Measurements from ENCODE around the gene RARRES2. TPM values are rescaled to one million over a fixed set of nuclear protein-coding genes. Genes with fewer than 3 reads are reported as not detected.
A peak's percentile ranks its signal among the peaks of the same experiment; 100 is the strongest.

Gene RARRES2
- total and polyA plus RNA-seq, 2 of the 13 experiments (the other 11 are each of a cell fraction or from before 2014, with no cell fraction given): 134 to 172 TPM

DNA sequence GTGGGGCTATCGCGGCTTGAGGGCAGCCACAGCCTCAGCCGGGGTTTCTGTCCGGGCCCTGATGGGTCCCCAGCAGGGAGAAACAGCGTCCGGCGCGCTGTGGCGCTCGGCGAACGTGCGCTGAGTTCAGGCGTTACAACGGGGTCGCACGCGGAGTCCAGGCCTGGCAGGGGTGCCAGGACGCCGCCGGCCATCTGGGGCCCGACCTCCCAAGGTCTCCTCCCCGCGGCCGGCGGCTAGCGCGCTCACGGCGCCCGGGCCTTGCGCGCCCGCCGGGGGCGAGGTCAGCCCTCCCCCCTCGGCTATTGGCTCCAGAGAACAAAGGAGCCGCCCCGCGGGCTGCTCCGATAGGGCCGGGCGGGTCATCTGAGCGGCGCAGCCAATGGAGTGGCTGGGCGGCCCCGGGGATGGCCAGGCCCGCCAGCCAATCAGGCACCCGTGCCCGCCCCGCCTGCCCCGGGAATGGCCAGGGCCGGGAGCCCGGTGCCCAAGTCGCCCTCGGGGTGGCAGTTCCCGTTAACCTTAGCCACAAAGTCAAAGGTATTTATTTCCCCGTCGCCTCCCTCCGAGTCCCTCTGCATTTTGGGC, 37.5 kb upstream of the RARRES2 start, which contains the start of gene ZNF775 (continued):
- TF ChIP-seq, protein P1, sequence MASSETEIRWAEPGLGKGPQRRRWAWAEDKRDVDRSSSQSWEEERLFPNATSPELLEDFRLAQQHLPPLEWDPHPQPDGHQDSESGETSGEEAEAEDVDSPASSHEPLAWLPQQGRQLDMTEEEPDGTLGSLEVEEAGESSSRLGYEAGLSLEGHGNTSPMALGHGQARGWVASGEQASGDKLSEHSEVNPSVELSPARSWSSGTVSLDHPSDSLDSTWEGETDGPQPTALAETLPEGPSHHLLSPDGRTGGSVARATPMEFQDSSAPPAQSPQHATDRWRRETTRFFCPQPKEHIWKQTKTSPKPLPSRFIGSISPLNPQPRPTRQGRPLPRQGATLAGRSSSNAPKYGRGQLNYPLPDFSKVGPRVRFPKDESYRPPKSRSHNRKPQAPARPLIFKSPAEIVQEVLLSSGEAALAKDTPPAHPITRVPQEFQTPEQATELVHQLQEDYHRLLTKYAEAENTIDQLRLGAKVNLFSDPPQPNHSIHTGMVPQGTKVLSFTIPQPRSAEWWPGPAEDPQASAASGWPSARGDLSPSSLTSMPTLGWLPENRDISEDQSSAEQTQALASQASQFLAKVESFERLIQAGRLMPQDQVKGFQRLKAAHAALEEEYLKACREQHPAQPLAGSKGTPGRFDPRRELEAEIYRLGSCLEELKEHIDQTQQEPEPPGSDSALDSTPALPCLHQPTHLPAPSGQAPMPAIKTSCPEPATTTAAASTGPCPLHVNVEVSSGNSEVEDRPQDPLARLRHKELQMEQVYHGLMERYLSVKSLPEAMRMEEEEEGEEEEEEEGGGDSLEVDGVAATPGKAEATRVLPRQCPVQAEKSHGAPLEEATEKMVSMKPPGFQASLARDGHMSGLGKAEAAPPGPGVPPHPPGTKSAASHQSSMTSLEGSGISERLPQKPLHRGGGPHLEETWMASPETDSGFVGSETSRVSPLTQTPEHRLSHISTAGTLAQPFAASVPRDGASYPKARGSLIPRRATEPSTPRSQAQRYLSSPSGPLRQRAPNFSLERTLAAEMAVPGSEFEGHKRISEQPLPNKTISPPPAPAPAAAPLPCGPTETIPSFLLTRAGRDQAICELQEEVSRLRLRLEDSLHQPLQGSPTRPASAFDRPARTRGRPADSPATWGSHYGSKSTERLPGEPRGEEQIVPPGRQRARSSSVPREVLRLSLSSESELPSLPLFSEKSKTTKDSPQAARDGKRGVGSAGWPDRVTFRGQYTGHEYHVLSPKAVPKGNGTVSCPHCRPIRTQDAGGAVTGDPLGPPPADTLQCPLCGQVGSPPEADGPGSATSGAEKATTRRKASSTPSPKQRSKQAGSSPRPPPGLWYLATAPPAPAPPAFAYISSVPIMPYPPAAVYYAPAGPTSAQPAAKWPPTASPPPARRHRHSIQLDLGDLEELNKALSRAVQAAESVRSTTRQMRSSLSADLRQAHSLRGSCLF (CRISPR knock-in tag; IDR thresholded peaks at IDR 0.05; ENCODE audit: borderline replicate concordance): no peak
- TF ChIP-seq BCL6 (CRISPR knock-in tag; IDR thresholded peaks at IDR 0.05): peak; percentile 26; the same call in 1 of the 2 replicates
- TF ChIP-seq, protein P2, sequence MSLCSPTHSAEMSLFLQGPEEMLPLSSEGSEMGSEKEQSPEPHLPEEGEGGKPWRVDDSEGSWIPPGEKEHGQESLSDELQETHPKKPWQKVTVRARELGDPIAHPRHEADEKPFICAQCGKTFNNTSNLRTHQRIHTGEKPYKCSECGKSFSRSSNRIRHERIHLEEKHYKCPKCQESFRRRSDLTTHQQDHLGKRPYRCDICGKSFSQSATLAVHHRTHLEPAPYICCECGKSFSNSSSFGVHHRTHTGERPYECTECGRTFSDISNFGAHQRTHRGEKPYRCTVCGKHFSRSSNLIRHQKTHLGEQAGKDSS (CRISPR knock-in tag; IDR thresholded peaks at IDR 0.05; ENCODE audit: borderline replicate concordance, low read depth): no peak
- no peak for TF ChIP-seq PCBP2 (optimal IDR thresholded peaks at IDR 0.05; ENCODE audit: low read depth, low read length, poor library complexity, severe bottlenecking)
- no peak for TF ChIP-seq SP1 (IDR thresholded peaks at IDR 0.05)
- TF ChIP-seq SP1 (CRISPR knock-in tag; IDR thresholded peaks at IDR 0.05): peak; percentile 44; the same call in 1 of the 2 replicates
- TF ChIP-seq SNAPC2 (CRISPR knock-in tag; IDR thresholded peaks at IDR 0.05): no peak
- TF ChIP-seq, protein P3, sequence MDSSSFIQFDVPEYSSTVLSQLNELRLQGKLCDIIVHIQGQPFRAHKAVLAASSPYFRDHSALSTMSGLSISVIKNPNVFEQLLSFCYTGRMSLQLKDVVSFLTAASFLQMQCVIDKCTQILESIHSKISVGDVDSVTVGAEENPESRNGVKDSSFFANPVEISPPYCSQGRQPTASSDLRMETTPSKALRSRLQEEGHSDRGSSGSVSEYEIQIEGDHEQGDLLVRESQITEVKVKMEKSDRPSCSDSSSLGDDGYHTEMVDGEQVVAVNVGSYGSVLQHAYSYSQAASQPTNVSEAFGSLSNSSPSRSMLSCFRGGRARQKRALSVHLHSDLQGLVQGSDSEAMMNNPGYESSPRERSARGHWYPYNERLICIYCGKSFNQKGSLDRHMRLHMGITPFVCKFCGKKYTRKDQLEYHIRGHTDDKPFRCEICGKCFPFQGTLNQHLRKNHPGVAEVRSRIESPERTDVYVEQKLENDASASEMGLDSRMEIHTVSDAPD (CRISPR knock-in tag; IDR thresholded peaks at IDR 0.05): no peak
- no peak for TF ChIP-seq ZNF460 (CRISPR knock-in tag; IDR thresholded peaks at IDR 0.05; ENCODE audit: borderline replicate concordance)
- TF ChIP-seq, protein P4, sequence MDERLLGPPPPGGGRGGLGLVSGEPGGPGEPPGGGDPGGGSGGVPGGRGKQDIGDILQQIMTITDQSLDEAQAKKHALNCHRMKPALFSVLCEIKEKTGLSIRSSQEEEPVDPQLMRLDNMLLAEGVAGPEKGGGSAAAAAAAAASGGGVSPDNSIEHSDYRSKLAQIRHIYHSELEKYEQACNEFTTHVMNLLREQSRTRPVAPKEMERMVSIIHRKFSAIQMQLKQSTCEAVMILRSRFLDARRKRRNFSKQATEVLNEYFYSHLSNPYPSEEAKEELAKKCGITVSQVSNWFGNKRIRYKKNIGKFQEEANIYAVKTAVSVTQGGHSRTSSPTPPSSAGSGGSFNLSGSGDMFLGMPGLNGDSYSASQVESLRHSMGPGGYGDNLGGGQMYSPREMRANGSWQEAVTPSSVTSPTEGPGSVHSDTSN (CRISPR knock-in tag; IDR thresholded peaks at IDR 0.05): peak; percentile 77
- TF ChIP-seq NFYB (CRISPR knock-in tag; IDR thresholded peaks at IDR 0.05): peak; percentile 97
- no peak for TF ChIP-seq TRIM24 (CRISPR knock-in tag; IDR thresholded peaks at IDR 0.05)
- TF ChIP-seq, protein P5, sequence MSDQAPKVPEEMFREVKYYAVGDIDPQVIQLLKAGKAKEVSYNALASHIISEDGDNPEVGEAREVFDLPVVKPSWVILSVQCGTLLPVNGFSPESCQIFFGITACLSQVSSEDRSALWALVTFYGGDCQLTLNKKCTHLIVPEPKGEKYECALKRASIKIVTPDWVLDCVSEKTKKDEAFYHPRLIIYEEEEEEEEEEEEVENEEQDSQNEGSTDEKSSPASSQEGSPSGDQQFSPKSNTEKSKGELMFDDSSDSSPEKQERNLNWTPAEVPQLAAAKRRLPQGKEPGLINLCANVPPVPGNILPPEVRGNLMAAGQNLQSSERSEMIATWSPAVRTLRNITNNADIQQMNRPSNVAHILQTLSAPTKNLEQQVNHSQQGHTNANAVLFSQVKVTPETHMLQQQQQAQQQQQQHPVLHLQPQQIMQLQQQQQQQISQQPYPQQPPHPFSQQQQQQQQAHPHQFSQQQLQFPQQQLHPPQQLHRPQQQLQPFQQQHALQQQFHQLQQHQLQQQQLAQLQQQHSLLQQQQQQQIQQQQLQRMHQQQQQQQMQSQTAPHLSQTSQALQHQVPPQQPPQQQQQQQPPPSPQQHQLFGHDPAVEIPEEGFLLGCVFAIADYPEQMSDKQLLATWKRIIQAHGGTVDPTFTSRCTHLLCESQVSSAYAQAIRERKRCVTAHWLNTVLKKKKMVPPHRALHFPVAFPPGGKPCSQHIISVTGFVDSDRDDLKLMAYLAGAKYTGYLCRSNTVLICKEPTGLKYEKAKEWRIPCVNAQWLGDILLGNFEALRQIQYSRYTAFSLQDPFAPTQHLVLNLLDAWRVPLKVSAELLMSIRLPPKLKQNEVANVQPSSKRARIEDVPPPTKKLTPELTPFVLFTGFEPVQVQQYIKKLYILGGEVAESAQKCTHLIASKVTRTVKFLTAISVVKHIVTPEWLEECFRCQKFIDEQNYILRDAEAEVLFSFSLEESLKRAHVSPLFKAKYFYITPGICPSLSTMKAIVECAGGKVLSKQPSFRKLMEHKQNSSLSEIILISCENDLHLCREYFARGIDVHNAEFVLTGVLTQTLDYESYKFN (CRISPR knock-in tag; conservative IDR thresholded peaks at IDR 0.05): peak; percentile 45; the same call in 1 of the 2 replicates
- no peak for TF ChIP-seq ATRX (CRISPR knock-in tag; IDR thresholded peaks at IDR 0.05; ENCODE audit: borderline replicate concordance)

Measured in HepG2 (cell line).